ENCODE results near the gene TMEM94.

The TMEM94 gene

GRCh38 chr17:75459246-75459589, 2.8 kb downstream of the TMEM94 start:
- no peaks in the 10 kb centered on the region for H3K9me2 ChIP-seq (ENCODE audit: low read depth, low read length)
- peak overlapping the region; percentile 2; the same call in 1 of the 2 replicates for H3K9ac ChIP-seq (ENCODE audit: low read length)
- H3K4me2 ChIP-seq (ENCODE audit: low read length): peak overlapping the region; percentile 26; the same call in 1 of the 2 replicates
- no peaks in the 10 kb centered on the region for H3K36me3 ChIP-seq (ENCODE audit: insufficient read depth, low read length)
- no peaks in the 10 kb centered on the region for H3K27me3 ChIP-seq (ENCODE audit: insufficient read depth, low read length)
- H4K20me1 ChIP-seq (ENCODE audit: insufficient read depth, low read length): no peaks in the 10 kb centered on the region
- H3K4me1 ChIP-seq (ENCODE audit: insufficient read depth, low read length, severe bottlenecking): peaks cover 50% of the 10 kb centered on the region
- H3K4me3 ChIP-seq (ENCODE audit: low read depth, low read length, poor library complexity, severe bottlenecking): peak overlapping the region; percentile 21
- no peaks in the 10 kb centered on the region for H3F3A ChIP-seq (ENCODE audit: insufficient read depth, low read length)
- H3K79me2 ChIP-seq (ENCODE audit: insufficient read depth, low read length): no peaks in the 10 kb centered on the region
- TF ChIP-seq EZH2 (IDR thresholded peaks at IDR 0.05; ENCODE audit: borderline replicate concordance, low read length): no peak
- no peak for TF ChIP-seq CTCF (IDR thresholded peaks at IDR 0.05; ENCODE audit: low read length)
- no peaks in the 10 kb centered on the region for H3K9me3 ChIP-seq (ENCODE audit: low read length)
- H2AFZ ChIP-seq (ENCODE audit: low read length): no peak overlapping the region
- peak overlapping the region; percentile 69 for H3K27ac ChIP-seq (ENCODE audit: low read depth, low read length, poor library complexity, severe bottlenecking)

DNA sequence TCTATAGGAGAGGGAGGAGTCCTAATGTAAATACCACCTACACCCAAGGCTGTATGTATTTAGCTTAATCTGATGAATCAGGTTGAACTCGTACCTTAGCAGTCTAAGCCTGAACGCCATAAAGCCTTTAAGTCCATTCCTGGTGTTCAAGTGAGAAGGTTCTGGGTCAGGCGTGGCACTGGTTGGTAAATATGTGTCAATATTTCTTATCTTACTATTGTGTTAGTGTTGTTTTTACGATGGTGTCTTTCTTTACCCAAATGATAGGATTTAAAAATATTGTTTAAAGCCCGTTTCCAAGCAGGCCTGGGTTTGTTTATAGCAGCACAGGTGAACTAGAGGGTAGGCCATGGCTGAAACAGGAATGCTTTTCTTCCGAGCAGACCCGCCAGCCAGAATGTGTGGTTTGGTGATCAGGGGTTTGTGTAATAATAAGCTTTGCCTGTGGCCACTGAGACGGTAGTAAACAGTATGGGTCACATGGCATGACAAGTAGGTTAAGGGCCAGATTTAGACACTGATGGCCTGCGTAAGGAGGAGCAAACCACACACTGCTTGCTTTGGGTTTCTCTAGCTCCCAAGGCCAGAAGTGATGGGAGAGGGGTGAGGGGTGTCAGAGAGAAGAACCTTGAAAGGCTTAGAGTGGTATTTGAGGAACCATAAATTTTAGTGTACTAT, 3.3 kb downstream of the TMEM94 start:
- Histone ChIP-seq H4K20me1 (ENCODE audit: insufficient read depth, low read length) (no peaks in the 10 kb centered on the region), H3F3A (ENCODE audit: insufficient read depth, low read length) (no peaks in the 10 kb centered on the region), H3K9ac (ENCODE audit: low read length) (peak overlapping the region; percentile 2; the same call in 1 of the 2 replicates), H2AFZ (ENCODE audit: low read length) (no peak overlapping the region), H3K79me2 (ENCODE audit: insufficient read depth, low read length) (no peaks in the 10 kb centered on the region), H3K36me3 (ENCODE audit: insufficient read depth, low read length) (no peaks in the 10 kb centered on the region), H3K9me2 (ENCODE audit: low read depth, low read length) (no peaks in the 10 kb centered on the region), H3K9me3 (ENCODE audit: low read length) (no peaks in the 10 kb centered on the region), H3K27me3 (ENCODE audit: insufficient read depth, low read length) (no peaks in the 10 kb centered on the region), H3K4me1 (ENCODE audit: insufficient read depth, low read length, severe bottlenecking) (peaks cover 45% of the 10 kb centered on the region), H3K4me2 (ENCODE audit: low read length) (peak overlapping the region; percentile 26; the same call in 1 of the 2 replicates), H3K27ac (ENCODE audit: low read depth, low read length, poor library complexity, severe bottlenecking) (peak overlapping the region; percentile 69), H3K4me3 (ENCODE audit: low read depth, low read length, poor library complexity, severe bottlenecking) (peak overlapping the region; percentile 21)
- TF ChIP-seq EZH2 (IDR thresholded peaks at IDR 0.05; ENCODE audit: borderline replicate concordance, low read length): no peak
- no peak for TF ChIP-seq CTCF (IDR thresholded peaks at IDR 0.05; ENCODE audit: low read length)

GRCh38 chr17:75460295-75460694, 3.9 kb downstream of the TMEM94 start:
- no peaks in the 10 kb centered on the region for H3K27me3 ChIP-seq (ENCODE audit: insufficient read depth, low read length)
- no peaks in the 10 kb centered on the region for H3K79me2 ChIP-seq (ENCODE audit: insufficient read depth, low read length)
- no peak overlapping the region for H3K4me3 ChIP-seq (ENCODE audit: low read depth, low read length, poor library complexity, severe bottlenecking)
- peak overlapping the region; percentile 69 for H3K27ac ChIP-seq (ENCODE audit: low read depth, low read length, poor library complexity, severe bottlenecking)
- H3K36me3 ChIP-seq (ENCODE audit: insufficient read depth, low read length): no peaks in the 10 kb centered on the region
- peaks cover 44% of the 10 kb centered on the region for H3K4me1 ChIP-seq (ENCODE audit: insufficient read depth, low read length, severe bottlenecking)
- no peaks in the 10 kb centered on the region for H4K20me1 ChIP-seq (ENCODE audit: insufficient read depth, low read length)
- no peak overlapping the region for H2AFZ ChIP-seq (ENCODE audit: low read length)
- no peaks in the 10 kb centered on the region for H3K9me2 ChIP-seq (ENCODE audit: low read depth, low read length)
- TF ChIP-seq EZH2 (IDR thresholded peaks at IDR 0.05; ENCODE audit: borderline replicate concordance, low read length): no peak
- no peak for TF ChIP-seq CTCF (IDR thresholded peaks at IDR 0.05; ENCODE audit: low read length)
- no peaks in the 10 kb centered on the region for H3K9me3 ChIP-seq (ENCODE audit: low read length)
- no peaks in the 10 kb centered on the region for H3F3A ChIP-seq (ENCODE audit: insufficient read depth, low read length)
- H3K9ac ChIP-seq (ENCODE audit: low read length): no peak overlapping the region
- H3K4me2 ChIP-seq (ENCODE audit: low read length): peak overlapping the region; percentile 26; the same call in 1 of the 2 replicates

All from OCI-LY1 (cell line).